Lower lobe of right lung (tissue), 2 donors: ENCODE measurements around the gene PI4KA. TPM values are rescaled to one million over a fixed set of nuclear protein-coding genes. Genes with fewer than 3 reads are reported as not detected.

Source experiments
- ATAC-seq, 2 donors: fragments of 200-7000 bp; cut with Tn5 transposase; one replicate each; pipeline ENCODE4 v1.9.1; 2020 to 2022; ENCODE audit warnings: mild to moderate bottlenecking in 2 of 2, moderate library complexity in 2 of 2
- DNase-seq: peaks from one replicate; pipeline ENCODE4 v3.0.0-alpha.2; 2020
- H3K27ac ChIP-seq: fragments of 200-600 bp; one replicate; pipeline ENCODE4 v1.8.0; 2022
- H3K27me3 ChIP-seq: fragments of 200-600 bp; one replicate; pipeline ENCODE4 v1.8.0; 2022; ENCODE audit warnings: low read depth
- H3K36me3 ChIP-seq: fragments of 200-600 bp; one replicate; pipeline ENCODE4 v1.8.0; 2022; ENCODE audit warnings: mild to moderate bottlenecking
- H3K4me1 ChIP-seq: fragments of 200-600 bp; one replicate; pipeline ENCODE4 v1.8.0; 2022
- H3K4me3 ChIP-seq: fragments of 200-600 bp; one replicate; pipeline ENCODE4 v1.8.0; 2022; ENCODE audit warnings: mild to moderate bottlenecking
- H3K9me3 ChIP-seq: fragments of 200-600 bp; one replicate; pipeline ENCODE4 v1.8.0; 2022
- intact Hi-C: fragments of 100-400 bp; cut with DNase I; formaldehyde crosslinking; loops from one replicate; pipeline ENCODE4 v1.11.0; 2022
- total RNA-seq: library from RNA; stranded (reverse); fragmentation: NEBNext Ultra II Directional; extraction: Animal tissue kit (Norgen Biotek cat#: 25700); gene quantifications from one replicate; pipeline ENCODE4 v1.2.1, GENCODE V29; 2021
- TF ChIP-seq, protein P1 (sequence below): fragments of 200-600 bp; IDR thresholded peaks from one replicate; pipeline ENCODE4 v1.8.0; 2022; ENCODE audit warnings: antibody characterized with exemption, mild to moderate bottlenecking
- donor health status: DM: no; HTN: yes; CAD: no; lungs with severe emphysema.

PI4KA gene
- total RNA-seq, 1 donor from 2014 or later, result 109 TPM

DNA sequence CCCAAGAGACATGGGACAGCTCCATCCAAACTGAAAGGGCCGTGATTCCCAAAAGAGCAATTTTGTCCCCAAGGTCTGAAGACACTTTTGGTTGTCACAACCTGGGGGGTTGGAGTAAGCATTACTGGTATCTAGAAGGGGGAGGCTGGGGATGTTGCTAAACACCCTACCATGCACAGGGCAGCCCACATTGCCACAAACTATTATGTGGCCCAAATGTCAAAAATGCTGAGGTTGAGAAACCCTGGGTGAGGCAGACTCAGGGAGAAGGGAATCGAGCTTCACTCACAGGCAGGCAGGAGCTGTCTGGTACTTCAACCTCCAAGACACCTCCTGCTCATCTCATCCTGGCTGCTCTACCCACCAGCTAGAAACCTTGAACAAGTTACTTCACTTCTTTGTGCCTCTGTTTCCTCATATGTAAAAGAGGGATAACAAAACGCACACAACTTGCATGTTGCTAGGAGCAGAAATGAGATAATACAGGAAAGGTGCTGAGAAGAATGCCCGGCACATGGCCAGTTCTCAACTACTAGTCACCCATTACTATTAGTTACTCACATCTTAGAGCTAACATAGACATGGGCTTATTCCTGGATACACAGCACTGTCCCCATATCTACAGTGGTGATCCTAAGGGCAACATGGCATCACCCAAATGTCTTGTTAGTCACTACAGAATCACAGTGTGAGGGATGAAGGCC lies 75.9 kb downstream of the PI4KA start:
- Histone ChIP-seq H3K27me3 (no peaks in the 10 kb centered on the region), H3K27ac (no peak overlapping the region), H3K36me3 (peaks cover 79% of the 10 kb centered on the region), H3K4me3 (no peak overlapping the region), H3K9me3 (no peaks in the 10 kb centered on the region), H3K4me1 (peaks cover 9% of the 10 kb centered on the region)
- intact Hi-C loops, result no loop called here
- no peak for DNase-seq
- ATAC-seq, result no peak
- TF ChIP-seq, protein P1, sequence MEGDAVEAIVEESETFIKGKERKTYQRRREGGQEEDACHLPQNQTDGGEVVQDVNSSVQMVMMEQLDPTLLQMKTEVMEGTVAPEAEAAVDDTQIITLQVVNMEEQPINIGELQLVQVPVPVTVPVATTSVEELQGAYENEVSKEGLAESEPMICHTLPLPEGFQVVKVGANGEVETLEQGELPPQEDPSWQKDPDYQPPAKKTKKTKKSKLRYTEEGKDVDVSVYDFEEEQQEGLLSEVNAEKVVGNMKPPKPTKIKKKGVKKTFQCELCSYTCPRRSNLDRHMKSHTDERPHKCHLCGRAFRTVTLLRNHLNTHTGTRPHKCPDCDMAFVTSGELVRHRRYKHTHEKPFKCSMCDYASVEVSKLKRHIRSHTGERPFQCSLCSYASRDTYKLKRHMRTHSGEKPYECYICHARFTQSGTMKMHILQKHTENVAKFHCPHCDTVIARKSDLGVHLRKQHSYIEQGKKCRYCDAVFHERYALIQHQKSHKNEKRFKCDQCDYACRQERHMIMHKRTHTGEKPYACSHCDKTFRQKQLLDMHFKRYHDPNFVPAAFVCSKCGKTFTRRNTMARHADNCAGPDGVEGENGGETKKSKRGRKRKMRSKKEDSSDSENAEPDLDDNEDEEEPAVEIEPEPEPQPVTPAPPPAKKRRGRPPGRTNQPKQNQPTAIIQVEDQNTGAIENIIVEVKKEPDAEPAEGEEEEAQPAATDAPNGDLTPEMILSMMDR, result no peak

DNA sequence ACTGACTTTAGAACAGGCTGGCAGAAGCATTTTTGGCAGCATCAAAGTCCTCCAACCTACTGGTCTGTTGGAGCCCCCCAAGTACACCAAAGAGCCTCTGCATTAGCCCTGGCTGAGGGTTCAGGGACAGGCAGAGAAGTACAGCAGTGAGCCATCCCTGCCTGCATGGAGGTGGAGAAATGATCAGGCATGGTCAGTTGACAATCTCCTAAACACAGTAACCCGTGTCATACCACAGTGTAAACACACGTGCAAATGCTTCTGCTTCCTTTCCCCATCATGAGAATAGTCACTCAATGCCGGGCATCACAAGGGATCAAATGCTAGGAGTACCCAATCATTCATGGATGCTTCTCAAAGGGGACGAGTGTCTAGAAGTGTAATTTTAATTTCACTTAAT lies 76.5 kb downstream of the PI4KA start:
- no peaks in the 10 kb centered on the region for H3K9me3 ChIP-seq
- ATAC-seq (no peak), DNase-seq (no peak)
- H3K27me3 ChIP-seq, result no peaks in the 10 kb centered on the region
- peaks cover 12% of the 10 kb centered on the region for H3K4me1 ChIP-seq
- TF ChIP-seq, protein P1, result no peak
- no peak overlapping the region for H3K27ac ChIP-seq
- intact Hi-C loops, result no loop called here
- H3K4me3 ChIP-seq, result no peak overlapping the region
- H3K36me3 ChIP-seq, result peaks cover 73% of the 10 kb centered on the region

DNA sequence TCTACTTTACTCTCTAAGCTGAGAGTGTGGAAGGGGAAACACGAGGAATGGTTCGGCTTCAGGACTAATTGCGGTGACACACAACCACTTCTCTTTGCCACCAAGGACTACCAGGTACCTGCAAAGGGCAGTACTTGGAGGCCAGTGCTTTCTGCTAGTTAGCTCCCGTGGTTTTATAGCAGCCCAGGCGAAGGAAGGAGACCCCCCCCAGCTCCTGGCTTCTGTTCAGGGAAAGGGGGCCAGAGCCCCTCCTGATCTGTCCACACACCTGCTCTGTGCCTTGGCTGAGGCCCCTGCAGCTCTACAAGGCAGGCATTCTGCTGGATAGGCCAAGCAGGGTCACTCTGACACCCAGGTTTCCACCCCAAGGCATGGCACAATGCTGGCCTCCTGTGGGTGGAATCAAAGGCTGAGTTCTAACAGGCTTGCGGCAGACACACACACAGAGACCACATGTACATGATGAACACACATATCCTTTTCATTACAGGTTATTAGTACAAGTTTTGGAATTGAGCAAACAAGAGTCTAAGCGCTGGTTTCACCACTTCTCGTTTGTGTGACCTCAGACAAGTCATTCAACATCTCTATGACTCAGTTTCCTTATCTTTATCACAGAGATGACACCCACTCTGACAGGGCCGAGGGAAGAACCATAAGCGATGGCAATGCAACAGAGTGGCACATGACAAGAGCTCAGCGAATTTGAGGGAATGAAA lies 77.2 kb downstream of the PI4KA start:
- Histone ChIP-seq H3K27me3 (no peaks in the 10 kb centered on the region), H3K9me3 (no peaks in the 10 kb centered on the region), H3K4me1 (peaks cover 12% of the 10 kb centered on the region), H3K36me3 (peaks cover 70% of the 10 kb centered on the region), H3K4me3 (no peak overlapping the region), H3K27ac (no peak overlapping the region)
- DNase-seq, result no peak
- ATAC-seq, result no peak
- TF ChIP-seq, protein P1, result no peak
- intact Hi-C loops, result no loop called here

DNA sequence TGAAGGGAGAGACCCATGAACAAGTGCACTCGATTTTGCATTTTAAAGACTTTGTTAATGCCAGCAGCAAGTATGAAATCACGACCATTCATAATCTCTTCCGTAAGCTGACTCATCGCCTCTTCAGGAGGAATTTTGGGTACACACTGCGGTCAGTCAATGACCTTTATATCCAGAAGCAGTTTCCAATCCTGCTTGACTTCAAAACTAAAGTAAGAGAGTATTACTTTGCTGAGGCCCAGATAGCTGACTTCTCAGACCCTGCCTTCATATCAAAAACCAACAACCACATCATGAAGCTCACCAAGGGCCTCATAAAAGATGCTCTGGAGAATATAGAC lies 78.8 kb downstream of the PI4KA start:
- H3K9me3 ChIP-seq, result no peaks in the 10 kb centered on the region
- peak in 1 of 2 donors; percentile 18 for ATAC-seq
- no peaks in the 10 kb centered on the region for H3K27me3 ChIP-seq
- H3K4me1 ChIP-seq, result peaks cover 12% of the 10 kb centered on the region
- TF ChIP-seq, protein P1, result no peak
- no peak overlapping the region for H3K27ac ChIP-seq
- peaks cover 66% of the 10 kb centered on the region for H3K36me3 ChIP-seq
- no peak for DNase-seq
- intact Hi-C loops, result no loop called here
- H3K4me3 ChIP-seq, result no peak overlapping the region

DNA sequence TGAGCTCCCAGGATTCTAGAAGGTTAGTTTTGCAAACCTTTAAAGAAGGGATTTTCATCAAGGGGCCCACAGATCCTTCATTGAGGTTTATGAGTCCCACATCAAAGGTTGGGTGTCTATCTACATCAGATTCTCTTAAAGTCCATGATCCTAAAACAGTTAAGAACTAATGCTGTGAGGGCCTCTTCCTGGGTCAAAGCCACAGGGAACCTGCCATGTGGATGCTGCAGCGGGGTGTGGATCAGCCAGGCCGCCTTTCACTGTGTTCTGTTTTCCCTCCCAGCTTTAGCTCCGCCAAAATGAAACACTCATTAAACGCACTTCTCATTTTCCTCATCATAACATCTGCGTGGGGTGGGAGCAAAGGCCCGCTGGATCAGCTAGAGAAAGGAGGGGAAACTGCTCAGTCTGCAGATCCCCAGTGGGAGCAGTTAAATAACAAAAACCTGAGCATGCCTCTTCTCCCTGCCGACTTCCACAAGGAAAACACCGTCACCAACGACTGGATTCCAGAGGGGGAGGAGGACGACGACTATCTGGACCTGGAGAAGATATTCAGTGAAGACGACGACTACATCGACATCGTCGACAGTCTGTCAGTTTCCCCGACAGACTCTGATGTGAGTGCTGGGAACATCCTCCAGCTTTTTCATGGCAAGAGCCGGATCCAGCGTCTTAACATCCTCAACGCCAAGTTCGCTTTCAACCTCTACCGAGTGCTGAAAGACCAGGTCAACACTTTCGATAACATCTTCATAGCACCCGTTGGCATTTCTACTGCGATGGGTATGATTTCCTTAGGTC lies 79.4 kb downstream of the PI4KA start:
- intact Hi-C loops, result no loop called here
- H3K9me3 ChIP-seq, result no peaks in the 10 kb centered on the region
- no peaks in the 10 kb centered on the region for H3K27me3 ChIP-seq
- ATAC-seq (no peak), DNase-seq (no peak)
- H3K4me3 ChIP-seq, result no peak overlapping the region
- peaks cover 12% of the 10 kb centered on the region for H3K4me1 ChIP-seq
- H3K36me3 ChIP-seq, result peaks cover 70% of the 10 kb centered on the region
- H3K27ac ChIP-seq, result no peak overlapping the region
- TF ChIP-seq, protein P1, result no peak
